Osteoblast (primary cell): ENCODE results near the gene CREB3. TPM values are rescaled to one million over a fixed set of nuclear protein-coding genes. Genes with fewer than 3 reads are reported as not detected.

Source experiments
- DNase-seq: peaks from one replicate; pipeline ENCODE4 v3.0.0; 2011; ENCODE audit warnings: low spot score, mixed read lengths; ENCODE audit not compliant: insufficient read length; ENCODE audit errors: missing footprints
- H2AFZ ChIP-seq: 2 replicates; pipeline ENCODE4 v1.6.0; 2011; ENCODE audit warnings: mild to moderate bottlenecking, low read length
- H3K27ac ChIP-seq: 2 replicates; pipeline ENCODE4 v1.5.1; 2011; ENCODE audit warnings: mild to moderate bottlenecking, low read depth, low read length, moderate library complexity
- H3K27me3 ChIP-seq: 2 replicates; pipeline ENCODE4 v1.6.0; 2012; ENCODE audit warnings: mild to moderate bottlenecking, control low read depth, inconsistent platforms, low read length, moderate library complexity; ENCODE audit not compliant: insufficient read depth
- H3K36me3 ChIP-seq: 2 replicates; pipeline ENCODE4 v1.5.1; 2011; ENCODE audit warnings: mild to moderate bottlenecking, low read length, control low read depth, moderate library complexity; ENCODE audit not compliant: insufficient read depth
- H3K4me1 ChIP-seq: 2 replicates; pipeline ENCODE4 v1.5.1; 2011; ENCODE audit warnings: mild to moderate bottlenecking, low read length, control low read depth, moderate library complexity; ENCODE audit not compliant: insufficient read depth
- H3K4me2 ChIP-seq: 2 replicates; pipeline ENCODE4 v1.6.0; 2011; ENCODE audit warnings: mild to moderate bottlenecking, low read length; ENCODE audit not compliant: insufficient read depth
- H3K4me3 ChIP-seq: fragments of 200-600 bp; sonication (generic); 3 replicates; pipeline ENCODE4 v1.5.1; 2012; ENCODE audit warnings: mild to moderate bottlenecking, low read length, inconsistent platforms; ENCODE audit not compliant: insufficient read depth
- H3K79me2 ChIP-seq: 2 replicates; pipeline ENCODE4 v1.6.0; 2012; ENCODE audit warnings: mild to moderate bottlenecking, low read length, control low read depth, inconsistent platforms; ENCODE audit not compliant: insufficient read depth
- H3K9me3 ChIP-seq: 2 replicates; pipeline ENCODE4 v1.5.1; 2011; ENCODE audit warnings: low read depth, low read length, control low read depth
- H4K20me1 ChIP-seq: 2 replicates; pipeline ENCODE4 v1.6.0; 2012; ENCODE audit warnings: mild to moderate bottlenecking, low read length, control low read depth; ENCODE audit not compliant: insufficient read depth
- total RNA-seq: library from RNA; depleted of rRNA; stranded (reverse); fragments of >200 nt; gene quantifications from 2 replicates; pipeline ENCODE4 v1.2.3, GENCODE V29; 2012
- TF ChIP-seq, protein P1 (sequence below): IDR thresholded peaks from 2 replicates; pipeline ENCODE4 v1.5.1; 2011; ENCODE audit warnings: mild to moderate bottlenecking, low read depth, low read length, moderate library complexity; ENCODE audit errors: extremely low read depth

CREB3 gene
- total RNA-seq, 1 donor: 64.8 TPM

DNA sequence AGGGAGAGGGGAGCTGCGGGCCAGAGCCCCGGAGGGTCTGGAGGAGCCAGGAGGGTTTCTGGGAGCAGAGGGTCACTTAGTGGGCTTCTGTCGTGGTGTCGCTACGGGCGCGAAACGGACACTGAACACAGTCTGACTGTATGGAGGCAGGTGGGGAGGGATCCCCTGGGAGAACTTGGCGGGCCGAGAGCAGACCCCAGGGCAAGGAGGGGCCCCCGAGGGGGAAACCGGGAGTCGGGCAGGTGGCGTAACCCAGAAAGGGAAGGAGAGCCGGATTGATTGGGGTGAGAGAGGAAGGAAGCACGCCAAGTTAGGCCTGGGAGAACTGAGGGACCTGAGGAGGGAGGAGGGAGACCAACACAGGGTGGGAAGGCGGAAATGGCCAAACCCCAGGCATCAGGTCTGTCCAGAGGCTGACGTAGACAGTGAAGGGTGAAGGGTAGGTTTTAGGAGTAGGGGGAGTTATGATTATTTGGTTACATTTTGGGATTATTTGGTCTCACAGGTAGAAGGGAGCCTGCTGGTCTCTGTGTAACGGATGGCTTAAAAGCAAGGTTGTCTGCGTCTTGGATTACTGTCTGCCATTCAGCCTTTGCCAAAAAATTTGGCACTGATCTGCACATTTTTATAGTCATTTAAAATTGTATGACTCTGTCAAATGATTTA, 24.9 kb downstream of the CREB3 start:
- Histone ChIP-seq H2AFZ (peak overlapping the region; percentile 23), H4K20me1 (peaks cover 2% of the 10 kb centered on the region), H3K4me3 (peak overlapping the region; percentile 60), H3K4me2 (peak overlapping the region; percentile 77), H3K27me3 (no peaks in the 10 kb centered on the region), H3K79me2 (no peaks in the 10 kb centered on the region), H3K27ac (no peak overlapping the region), H3K9me3 (no peaks in the 10 kb centered on the region), H3K4me1 (peaks cover 29% of the 10 kb centered on the region), H3K36me3 (peaks cover 13% of the 10 kb centered on the region)
- TF ChIP-seq, protein P1, sequence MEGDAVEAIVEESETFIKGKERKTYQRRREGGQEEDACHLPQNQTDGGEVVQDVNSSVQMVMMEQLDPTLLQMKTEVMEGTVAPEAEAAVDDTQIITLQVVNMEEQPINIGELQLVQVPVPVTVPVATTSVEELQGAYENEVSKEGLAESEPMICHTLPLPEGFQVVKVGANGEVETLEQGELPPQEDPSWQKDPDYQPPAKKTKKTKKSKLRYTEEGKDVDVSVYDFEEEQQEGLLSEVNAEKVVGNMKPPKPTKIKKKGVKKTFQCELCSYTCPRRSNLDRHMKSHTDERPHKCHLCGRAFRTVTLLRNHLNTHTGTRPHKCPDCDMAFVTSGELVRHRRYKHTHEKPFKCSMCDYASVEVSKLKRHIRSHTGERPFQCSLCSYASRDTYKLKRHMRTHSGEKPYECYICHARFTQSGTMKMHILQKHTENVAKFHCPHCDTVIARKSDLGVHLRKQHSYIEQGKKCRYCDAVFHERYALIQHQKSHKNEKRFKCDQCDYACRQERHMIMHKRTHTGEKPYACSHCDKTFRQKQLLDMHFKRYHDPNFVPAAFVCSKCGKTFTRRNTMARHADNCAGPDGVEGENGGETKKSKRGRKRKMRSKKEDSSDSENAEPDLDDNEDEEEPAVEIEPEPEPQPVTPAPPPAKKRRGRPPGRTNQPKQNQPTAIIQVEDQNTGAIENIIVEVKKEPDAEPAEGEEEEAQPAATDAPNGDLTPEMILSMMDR: no peak
- DNase-seq: no peak

DNA sequence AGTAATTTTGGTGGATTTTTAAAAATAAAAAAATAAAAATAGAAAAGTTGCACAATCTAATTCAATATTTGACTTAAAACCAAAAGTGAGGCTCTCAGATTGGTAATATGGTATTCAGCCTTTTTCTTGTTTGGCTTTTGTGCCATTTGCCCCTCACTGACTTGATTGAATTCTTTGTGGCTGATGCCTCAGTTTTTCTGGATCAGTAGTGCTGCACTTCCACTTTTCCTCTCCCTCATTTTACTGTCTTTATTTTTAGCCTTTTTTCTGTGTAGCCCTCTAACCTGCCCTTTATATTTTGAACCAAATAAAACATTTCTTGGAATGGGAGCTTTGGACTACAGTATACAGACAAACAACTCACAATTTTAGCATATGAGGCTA, 25.4 kb downstream of the CREB3 start:
- Histone ChIP-seq H2AFZ (no peak overlapping the region), H3K27me3 (no peaks in the 10 kb centered on the region), H3K9me3 (no peaks in the 10 kb centered on the region), H3K79me2 (no peaks in the 10 kb centered on the region), H3K4me3 (no peak overlapping the region), H3K4me1 (peaks cover 29% of the 10 kb centered on the region), H3K4me2 (peak overlapping the region; percentile 77), H4K20me1 (peaks cover 2% of the 10 kb centered on the region), H3K27ac (no peak overlapping the region), H3K36me3 (peaks cover 8% of the 10 kb centered on the region)
- no peak for DNase-seq
- TF ChIP-seq, protein P1: no peak

DNA sequence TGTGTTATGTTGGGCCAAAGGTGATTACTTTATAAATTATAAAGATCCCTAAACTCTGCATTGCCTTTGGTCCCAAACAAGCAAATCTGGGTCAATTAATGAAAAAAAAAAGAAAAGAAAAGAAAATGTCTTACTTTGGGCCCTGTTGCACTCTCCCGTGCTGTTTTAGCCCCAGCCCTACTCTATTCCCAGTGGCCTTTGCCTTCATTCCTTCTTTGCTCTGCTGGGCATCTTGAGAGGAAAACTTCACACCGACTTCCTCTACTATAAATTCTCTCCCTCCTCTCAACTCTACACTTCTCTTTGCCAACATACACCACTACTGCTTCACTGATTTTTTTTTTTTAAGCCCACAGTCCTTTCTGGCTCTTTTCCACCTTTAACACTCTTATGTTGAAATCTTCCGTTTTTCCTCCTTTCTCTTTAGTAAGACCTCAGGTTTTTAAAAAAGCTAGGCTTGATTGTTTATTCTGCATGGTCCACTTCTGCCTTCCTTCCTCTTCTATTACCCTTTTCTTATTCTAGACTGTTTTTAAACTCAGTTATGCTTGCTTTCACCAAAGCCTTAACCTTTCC, 26.1 kb downstream of the CREB3 start:
- H3K9me3 ChIP-seq: no peaks in the 10 kb centered on the region
- TF ChIP-seq, protein P1: no peak
- H2AFZ ChIP-seq: no peak overlapping the region
- H3K4me3 ChIP-seq: no peak overlapping the region
- no peak overlapping the region for H3K27ac ChIP-seq
- DNase-seq: no peak
- peaks cover 2% of the 10 kb centered on the region for H4K20me1 ChIP-seq
- no peaks in the 10 kb centered on the region for H3K79me2 ChIP-seq
- H3K4me1 ChIP-seq: peaks cover 29% of the 10 kb centered on the region
- no peaks in the 10 kb centered on the region for H3K27me3 ChIP-seq
- H3K4me2 ChIP-seq: peak overlapping the region; percentile 77
- H3K36me3 ChIP-seq: peaks cover 4% of the 10 kb centered on the region

DNA sequence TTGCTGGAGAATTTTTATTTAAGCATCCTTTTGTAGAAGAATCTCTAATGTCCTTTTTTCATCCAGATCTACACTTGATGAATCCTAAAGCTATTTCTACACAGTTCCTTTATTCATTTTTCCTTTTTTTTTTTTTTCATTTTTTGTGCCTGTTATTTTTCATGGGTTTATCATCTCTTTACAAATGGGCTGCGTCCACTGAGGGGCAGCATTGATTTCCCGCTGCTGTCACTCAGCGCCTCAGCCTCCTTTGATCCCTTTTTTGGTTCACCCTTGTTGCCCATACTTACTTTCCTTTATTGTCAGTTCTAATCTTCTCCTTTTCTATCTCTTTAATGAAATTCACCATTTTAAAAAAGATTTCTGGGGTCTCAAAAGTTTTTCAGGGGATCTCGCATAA, 27.3 kb downstream of the CREB3 start:
- no peaks in the 10 kb centered on the region for H3K79me2 ChIP-seq
- DNase-seq: no peak
- TF ChIP-seq, protein P1: no peak
- H4K20me1 ChIP-seq: peaks cover 2% of the 10 kb centered on the region
- no peak overlapping the region for H2AFZ ChIP-seq
- H3K4me2 ChIP-seq: no peak overlapping the region
- no peak overlapping the region for H3K4me3 ChIP-seq
- no peaks in the 10 kb centered on the region for H3K27me3 ChIP-seq
- peaks cover 4% of the 10 kb centered on the region for H3K36me3 ChIP-seq
- no peak overlapping the region for H3K27ac ChIP-seq
- H3K4me1 ChIP-seq: peaks cover 29% of the 10 kb centered on the region
- H3K9me3 ChIP-seq: no peaks in the 10 kb centered on the region
